RWPE2 (cell line): Measurements from ENCODE around the gene ZNF280C.

Source experiments
- ATAC-seq: fragments of 200-7000 bp; cut with Tn5 transposase; 3 replicates; pipeline ENCODE4 v1.9.1; 2021; ENCODE audit warnings: low read depth
- DNase-seq: peaks from one replicate; pipeline ENCODE4 v3.0.0-alpha.2; 2020; ENCODE audit warnings: low spot score
- H3K27ac ChIP-seq: fragments of 450-650 bp; 2 replicates; pipeline ENCODE4 v1.5.1; 2017; ENCODE audit warnings: mild to moderate bottlenecking; ENCODE audit not compliant: poor library complexity, severe bottlenecking
- H3K27me3 ChIP-seq: fragments of 250-450 bp; sonication (Bioruptor Pico); 2 replicates; pipeline ENCODE4 v1.5.1; 2021; ENCODE audit warnings: mild to moderate bottlenecking, moderate library complexity; ENCODE audit not compliant: insufficient read depth, poor library complexity, severe bottlenecking
- H3K36me3 ChIP-seq: fragments of 250-450 bp; sonication (Bioruptor Pico); 2 replicates; pipeline ENCODE4 v1.5.1; 2020; ENCODE audit warnings: low read depth, mild to moderate bottlenecking, moderate library complexity
- H3K4me1 ChIP-seq: fragments of 250-450 bp; sonication (Bioruptor Pico); 2 replicates; pipeline ENCODE4 v1.5.1; 2021; ENCODE audit warnings: mild to moderate bottlenecking, moderate library complexity; ENCODE audit not compliant: insufficient read depth, poor library complexity, severe bottlenecking
- H3K4me3 ChIP-seq: fragments of 250-450 bp; sonication (Bioruptor Pico); 2 replicates; pipeline ENCODE4 v1.5.1; 2021; ENCODE audit warnings: mild to moderate bottlenecking, moderate library complexity; ENCODE audit not compliant: severe bottlenecking
- H3K9me3 ChIP-seq: fragments of 250-450 bp; sonication (Bioruptor Pico); 2 replicates; pipeline ENCODE4 v1.5.1; 2021; ENCODE audit warnings: mild to moderate bottlenecking, moderate library complexity; ENCODE audit not compliant: severe bottlenecking
- TF ChIP-seq, protein P1 (sequence below): fragments of 450-650 bp; IDR thresholded peaks from one replicate; pipeline ENCODE4 v1.5.1; 2017; ENCODE audit warnings: mild to moderate bottlenecking, moderate library complexity; ENCODE audit not compliant: poor library complexity, severe bottlenecking

Gene ZNF280C

DNA sequence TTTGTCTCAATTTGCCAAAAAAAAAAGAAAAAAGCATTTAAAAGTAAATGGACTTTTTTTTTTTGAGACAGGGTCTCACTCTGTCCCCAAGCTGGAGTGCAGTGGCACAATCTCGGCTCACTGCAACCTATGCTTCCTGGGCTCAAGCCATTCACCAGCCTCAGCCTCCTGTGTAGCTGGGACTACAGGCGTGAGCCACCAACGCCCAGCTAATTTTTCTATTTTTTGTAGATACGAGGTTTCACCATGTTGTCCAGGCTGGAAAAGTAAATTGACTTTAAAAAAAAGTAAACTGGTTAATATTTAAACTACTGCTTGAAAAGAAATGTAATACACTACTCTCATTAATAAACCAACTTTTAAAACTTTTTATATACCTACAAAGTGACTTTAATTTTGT is 108.9 kb downstream of the ZNF280C start:
- TF ChIP-seq, protein P1, sequence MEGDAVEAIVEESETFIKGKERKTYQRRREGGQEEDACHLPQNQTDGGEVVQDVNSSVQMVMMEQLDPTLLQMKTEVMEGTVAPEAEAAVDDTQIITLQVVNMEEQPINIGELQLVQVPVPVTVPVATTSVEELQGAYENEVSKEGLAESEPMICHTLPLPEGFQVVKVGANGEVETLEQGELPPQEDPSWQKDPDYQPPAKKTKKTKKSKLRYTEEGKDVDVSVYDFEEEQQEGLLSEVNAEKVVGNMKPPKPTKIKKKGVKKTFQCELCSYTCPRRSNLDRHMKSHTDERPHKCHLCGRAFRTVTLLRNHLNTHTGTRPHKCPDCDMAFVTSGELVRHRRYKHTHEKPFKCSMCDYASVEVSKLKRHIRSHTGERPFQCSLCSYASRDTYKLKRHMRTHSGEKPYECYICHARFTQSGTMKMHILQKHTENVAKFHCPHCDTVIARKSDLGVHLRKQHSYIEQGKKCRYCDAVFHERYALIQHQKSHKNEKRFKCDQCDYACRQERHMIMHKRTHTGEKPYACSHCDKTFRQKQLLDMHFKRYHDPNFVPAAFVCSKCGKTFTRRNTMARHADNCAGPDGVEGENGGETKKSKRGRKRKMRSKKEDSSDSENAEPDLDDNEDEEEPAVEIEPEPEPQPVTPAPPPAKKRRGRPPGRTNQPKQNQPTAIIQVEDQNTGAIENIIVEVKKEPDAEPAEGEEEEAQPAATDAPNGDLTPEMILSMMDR: no peak
- DNase-seq: no peak
- no peak for ATAC-seq
- Histone ChIP-seq H3K36me3 (no peaks in the 10 kb centered on the region), H3K27ac (no peak overlapping the region), H3K4me3 (no peak overlapping the region), H3K4me1 (no peaks in the 10 kb centered on the region), H3K27me3 (no peaks in the 10 kb centered on the region), H3K9me3 (no peaks in the 10 kb centered on the region)

DNA sequence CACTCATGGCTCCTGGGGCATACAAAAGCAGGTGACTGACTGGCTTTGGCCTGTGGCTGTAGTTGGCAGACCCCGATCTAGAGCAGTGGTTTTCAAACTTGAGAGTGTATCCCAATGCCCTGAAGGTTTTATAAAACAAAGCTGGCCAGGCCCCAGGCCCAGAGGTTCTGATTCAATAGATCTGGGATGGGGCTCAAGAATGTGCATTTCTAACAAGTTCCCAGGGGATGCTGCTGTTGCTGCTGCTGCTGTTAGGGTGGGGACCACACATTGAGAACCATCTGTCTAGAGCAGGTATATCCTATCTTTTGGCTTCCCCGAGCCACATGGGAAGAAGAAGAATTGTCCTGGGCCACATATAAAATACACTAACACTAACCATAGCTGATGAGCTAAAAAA is 110.4 kb downstream of the ZNF280C start:
- TF ChIP-seq, protein P1: no peak
- no peaks in the 10 kb centered on the region for H3K4me1 ChIP-seq
- H3K9me3 ChIP-seq: no peaks in the 10 kb centered on the region
- DNase-seq (no peak), ATAC-seq (no peak)
- H3K27me3 ChIP-seq: no peaks in the 10 kb centered on the region
- H3K36me3 ChIP-seq: no peaks in the 10 kb centered on the region
- H3K27ac ChIP-seq: no peak overlapping the region
- no peak overlapping the region for H3K4me3 ChIP-seq

DNA sequence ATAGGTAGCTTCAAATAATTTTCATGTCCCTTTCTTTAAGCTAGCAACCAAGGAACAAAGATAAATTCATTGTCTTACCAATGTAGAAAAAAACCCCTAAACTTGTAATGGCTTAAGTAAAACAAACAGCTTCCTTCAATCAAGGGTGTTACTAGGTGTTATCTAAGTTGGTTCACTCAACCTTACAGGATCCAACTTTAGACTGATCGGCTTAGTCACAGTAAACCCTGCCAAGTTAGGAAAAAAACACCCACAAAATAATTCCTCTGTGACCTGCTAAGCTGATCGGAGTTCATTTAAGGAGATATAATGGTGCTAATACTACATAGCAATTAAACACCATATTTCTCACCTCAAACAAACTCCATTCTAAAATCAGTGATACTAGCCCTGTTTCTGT is 113.1 kb downstream of the ZNF280C start:
- DNase-seq (no peak), ATAC-seq (no peak)
- Histone ChIP-seq H3K27me3 (no peaks in the 10 kb centered on the region), H3K4me1 (no peaks in the 10 kb centered on the region), H3K4me3 (no peak overlapping the region), H3K27ac (no peak overlapping the region), H3K9me3 (no peaks in the 10 kb centered on the region), H3K36me3 (no peaks in the 10 kb centered on the region)
- TF ChIP-seq, protein P1: no peak
